GM12878 (cell line): ENCODE measurements around the gene GALNT16. TPM values are rescaled to one million over a fixed set of nuclear protein-coding genes. Genes with fewer than 3 reads are reported as not detected.

Source experiments
- ATAC-seq: fragments of 200-7000 bp; cut with Tn5 transposase; 3 replicates; pipeline ENCODE4 v1.9.1; 2020; ENCODE audit warnings: mild to moderate bottlenecking, moderate library complexity
- BruUV-seq: library from RNA; stranded (reverse); fragments of 400-500 nt; replicated peaks from 2 replicates; lab custom pipeline; 2021; lab: Mats Ljungman, UMichigan
- CTCF ChIA-PET: fragments of 300-600 bp; sonication (Branson Sonifier 250); formaldehyde crosslinking; extraction: SDS; loops from one replicate; lab custom pipeline; 2021; ENCODE audit warnings: inconsistent platforms; lab: Yijun Ruan, JAX
- POLR2A ChIA-PET: fragments of 350-600 bp; formaldehyde crosslinking; extraction: SDS; loops from one replicate; lab custom pipeline; 2021; ENCODE audit warnings: inconsistent platforms; lab: Charles Lee
- RAD21 ChIA-PET: fragments of 300-600 bp; sonication (Branson Sonifier 250); formaldehyde crosslinking; loops from one replicate; lab custom pipeline; 2023; ENCODE audit warnings: antibody characterized with exemption; ENCODE audit not compliant: unreplicated experiment; lab: Charles Lee
- SMC1A ChIA-PET: fragments of 300-600 bp; sonication (Branson Sonifier 250); formaldehyde crosslinking; loops from one replicate; lab custom pipeline; 2023; ENCODE audit not compliant: unreplicated experiment, uncharacterized antibody; lab: Charles Lee
- DNase-seq: peaks from one replicate; pipeline ENCODE4 v3.0.0-alpha.2; 2011; ENCODE audit warnings: low read depth, low spot score
- FAIRE-seq: peaks from 3 replicates; lab custom pipeline; 2011; peaks lifted over from hg19 to GRCh38; lab: Jason Lieb, UNC
- H2AFZ ChIP-seq: 2 replicates; pipeline ENCODE4 v1.6.0; 2011; ENCODE audit warnings: low read depth, low read length, control low read depth; ENCODE audit not compliant: control insufficient read depth
- H3K27ac ChIP-seq: 2 replicates; pipeline ENCODE4 v1.5.1; 2011; ENCODE audit warnings: control low read depth; ENCODE audit not compliant: control insufficient read depth, insufficient read depth
- H3K27me3 ChIP-seq, 2 experiments: replicated peaks in 1 of 2; 2 replicates each; pipeline versions ENCODE4 v1.6.0 to v1.6.1; 2011; ENCODE audit warnings: low read length in 1 of 2; ENCODE audit not compliant: control insufficient read depth in 2 of 2, insufficient read depth in 2 of 2
- H3K36me3 ChIP-seq, 2 experiments: 2 replicates each; pipeline ENCODE4 v1.5.1; 2011; ENCODE audit warnings: low read length in 1 of 2; ENCODE audit not compliant: control insufficient read depth in 2 of 2, insufficient read depth in 2 of 2
- H3K4me1 ChIP-seq: 2 replicates; pipeline ENCODE4 v1.6.1; 2011; ENCODE audit warnings: mild to moderate bottlenecking, low read length, moderate library complexity, mixed read lengths; ENCODE audit not compliant: control insufficient read depth, insufficient read depth
- H3K4me2 ChIP-seq: 2 replicates; pipeline ENCODE4 v1.6.0; 2011; ENCODE audit warnings: control low read depth; ENCODE audit not compliant: control insufficient read depth, insufficient read depth
- H3K4me3 ChIP-seq: fragments of 200-600 bp; sonication (generic); 2 replicates; pipeline ENCODE4 v1.5.1; 2016
- H3K79me2 ChIP-seq: 2 replicates; pipeline ENCODE4 v1.6.0; 2011; ENCODE audit warnings: low read length; ENCODE audit not compliant: control insufficient read depth, insufficient read depth
- H3K9ac ChIP-seq: 2 replicates; pipeline ENCODE4 v1.8.0; 2011; ENCODE audit warnings: low read length, control low read depth, mixed read lengths; ENCODE audit not compliant: control insufficient read depth, insufficient read depth
- H3K9me3 ChIP-seq: replicated peaks from 3 replicates; pipeline ENCODE4 v1.5.1; 2011; ENCODE audit warnings: mild to moderate bottlenecking, low read length; ENCODE audit not compliant: control insufficient read depth, insufficient read depth
- H4K20me1 ChIP-seq: 2 replicates; pipeline ENCODE4 v1.6.0; 2011; ENCODE audit not compliant: control insufficient read depth, insufficient read depth
- BHLHE40 ChIP-seq, 2 experiments: fragments of 450-650 bp in 1 of 2; IDR thresholded peaks; 2 replicates each; pipeline ENCODE4 v1.6.1; 2011 to 2017; ENCODE audit warnings: low read depth in 2 of 2, borderline replicate concordance in 1 of 2, improper control_type of control experiment in 1 of 2, low read length in 1 of 2, mild to moderate bottlenecking in 1 of 2
- CHD4 ChIP-seq: fragments of 200-600 bp; sonication (generic); IDR thresholded peaks from 2 replicates; pipeline ENCODE4 v1.6.1; 2016; ENCODE audit warnings: mild to moderate bottlenecking
- EED ChIP-seq: sonication (generic); IDR thresholded peaks from 2 replicates; pipeline ENCODE4 v1.6.1; 2016; ENCODE audit warnings: antibody characterized with exemption, low read depth
- EP300 ChIP-seq, 2 experiments: fragments of 150-350 bp in 1 of 2; IDR thresholded peaks; 2 replicates each; pipeline ENCODE4 v1.6.1; 2011 to 2012; ENCODE audit warnings: low read depth in 2 of 2, low read length in 2 of 2, borderline replicate concordance in 1 of 2, improper control_type of control experiment in 1 of 2, inconsistent platforms in 1 of 2; ENCODE audit not compliant: control insufficient read depth in 1 of 2
- HDGF ChIP-seq: fragments of 450-650 bp; IDR thresholded peaks from 2 replicates; pipeline ENCODE4 v1.6.1; 2016; ENCODE audit warnings: antibody characterized with exemption
- MEF2B ChIP-seq: fragments of 450-650 bp; IDR thresholded peaks from 2 replicates; pipeline ENCODE4 v1.6.1; 2018; ENCODE audit warnings: mild to moderate bottlenecking, moderate library complexity; ENCODE audit not compliant: partially characterized antibody, poor library complexity, severe bottlenecking
- NFYA ChIP-seq: IDR thresholded peaks from 2 replicates; pipeline ENCODE4 v1.6.1; 2011; ENCODE audit warnings: low read depth, mild to moderate bottlenecking, low read length, improper control_type of control experiment, borderline replicate concordance
- NFYB ChIP-seq: IDR thresholded peaks from 2 replicates; pipeline ENCODE4 v1.6.1; 2011; ENCODE audit warnings: low read depth, mild to moderate bottlenecking, low read length, improper control_type of control experiment, moderate library complexity; ENCODE audit not compliant: insufficient read depth
- PAX8 ChIP-seq: fragments of 450-650 bp; IDR thresholded peaks from 2 replicates; pipeline ENCODE4 v1.6.1; 2017; ENCODE audit warnings: mild to moderate bottlenecking, moderate library complexity
- PML ChIP-seq: IDR thresholded peaks from 2 replicates; pipeline ENCODE4 v1.6.1; 2012; ENCODE audit warnings: low read length, inconsistent platforms
- SUZ12 ChIP-seq: fragments of 200-600 bp; sonication (generic); IDR thresholded peaks from one replicate; pipeline ENCODE4 v1.6.1; 2018; ENCODE audit warnings: antibody characterized with exemption, mild to moderate bottlenecking; ENCODE audit not compliant: unreplicated experiment
- TAF1 ChIP-seq: IDR thresholded peaks from 2 replicates; pipeline ENCODE4 v1.6.1; 2011; ENCODE audit warnings: mild to moderate bottlenecking, low read depth, low read length, borderline replicate concordance
- WGBS: methylation state at CpG from one replicate; pipeline ENCODE4 v1.1.6; 2016; ENCODE audit warnings: low lambda C conversion rate; ENCODE audit not compliant: insufficient replicate concordance, insufficient coverage; ENCODE audit errors: missing lambda C conversion rate; 5-methylcytosine and 5-hydroxymethylcytosine counted together
- in situ Hi-C: fragments of 300-500 bp; cut with MboI; formaldehyde crosslinking; loops from 9 replicates; pipeline ENCODE4 v1.14.3; 2018; ENCODE audit warnings: mixed read lengths
- intact Hi-C: fragments of 100-400 bp; cut with micrococcal nuclease; formaldehyde crosslinking; loops from one replicate; pipeline ENCODE4 v1.14.2; 2022; ENCODE audit not compliant: unreplicated experiment
- polyA plus RNA-seq, 11 experiments: library from polyadenylated mRNA; depleted of rRNA in 4 of 11; unstranded in 6 of 11; stranded (reverse) in 5 of 11; fragments of >200 nt; fragmentation: Nextera tagmentation in 4 of 11; fragmentation: Illumina TruSeq in 1 of 11; extraction: Ambion mirVana in 4 of 11; extraction: Trizol in 1 of 11; gene quantifications; 1 replicate in 1 of 11; 2 replicates in 10 of 11; pipeline versions ENCODE4 v1.2.1 to v1.2.3, GENCODE V29; 2011 to 2016; ENCODE audit warnings: inconsistent platforms in 2 of 11, missing spikeins in 2 of 11, low read depth in 1 of 11
- total RNA-seq, 4 experiments: library from RNA; depleted of rRNA in 3 of 4; stranded (reverse); fragments of >200 nt in 3 of 4; fragmentation: Illumina TruSeq in 1 of 4; extraction: Trizol in 1 of 4; gene quantifications; 2 replicates each; pipeline versions ENCODE4 v1.2.1 to v1.2.3, GENCODE V29; 2013 to 2021
- TF ChIP-seq, protein P1 (sequence below): fragments of 450-650 bp; IDR thresholded peaks from 2 replicates; pipeline ENCODE4 v1.6.1; 2016; ENCODE audit warnings: mild to moderate bottlenecking, moderate library complexity, borderline replicate concordance

GALNT16 gene
- total and polyA plus RNA-seq, 10 of the 15 experiments (the other 5 are each of a cell fraction or from before 2014, with no cell fraction given), result under 0.01 to 0.08 (median 0.03) TPM; not detected in 3

DNA sequence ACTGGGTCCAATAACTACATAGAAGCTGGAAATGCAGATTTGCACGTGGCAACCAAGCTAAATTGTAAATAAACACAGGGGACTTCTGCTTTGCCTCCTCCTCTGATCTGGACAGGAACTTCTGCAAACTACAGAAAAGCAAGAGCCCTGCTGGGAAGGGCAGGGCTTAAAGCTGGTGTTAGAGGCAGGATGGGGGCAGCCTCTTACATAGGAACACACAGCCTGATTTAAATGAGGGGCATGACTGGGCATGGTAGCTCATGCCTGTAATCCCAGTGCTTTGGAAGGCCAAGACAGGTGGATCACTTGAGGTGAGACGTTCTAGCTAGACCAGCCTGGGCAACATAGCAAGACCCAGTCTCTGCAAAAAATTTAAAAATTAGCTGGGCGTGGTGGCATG is 91.4 kb downstream of the GALNT16 start:
- ATAC-seq, result no peak
- POLR2A ChIA-PET, result interaction anchor here (0.6 to 9.1 kb wide), 4 partner anchors 9 to 49 kb away, joined by 5 to 100 read pairs (median 6); partner anchors contain the start of genes ERH and SLC39A9

DNA sequence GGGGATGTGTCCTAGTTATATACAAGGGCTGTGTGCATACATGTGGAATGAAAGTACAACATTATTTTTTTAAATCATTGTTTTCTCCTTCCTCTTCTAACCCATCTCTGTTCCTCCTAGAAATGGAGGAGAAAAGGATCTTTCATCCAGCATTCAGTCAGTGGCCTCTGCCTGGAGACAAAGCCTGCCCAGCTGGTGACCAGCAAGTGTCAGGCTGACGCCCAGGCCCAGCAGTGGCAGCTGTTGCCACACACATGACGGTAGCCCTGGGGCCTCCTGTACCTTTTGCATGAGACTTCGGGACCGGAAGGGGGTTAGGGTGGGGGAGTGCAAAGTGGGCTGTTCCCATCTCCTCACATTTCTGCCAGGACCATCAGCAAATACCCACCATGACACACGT is 92.0 kb downstream of the GALNT16 start:
- BruUV-seq, result no TSS peak
- intact Hi-C loops, result no loop called here
- TF ChIP-seq SUZ12 (no peak), TAF1 (no peak), HDGF (no peak), PML (no peak), CHD4 (no peak), NFYB (no peak), EP300 (IDR thresholded peaks at IDR 0.05; ENCODE audit: borderline replicate concordance in 1 of 2, control insufficient read depth in 1 of 2, low read depth in 2 of 2, low read length in 2 of 2) (no peak), EED (no peak)
- TF ChIP-seq, protein P1, sequence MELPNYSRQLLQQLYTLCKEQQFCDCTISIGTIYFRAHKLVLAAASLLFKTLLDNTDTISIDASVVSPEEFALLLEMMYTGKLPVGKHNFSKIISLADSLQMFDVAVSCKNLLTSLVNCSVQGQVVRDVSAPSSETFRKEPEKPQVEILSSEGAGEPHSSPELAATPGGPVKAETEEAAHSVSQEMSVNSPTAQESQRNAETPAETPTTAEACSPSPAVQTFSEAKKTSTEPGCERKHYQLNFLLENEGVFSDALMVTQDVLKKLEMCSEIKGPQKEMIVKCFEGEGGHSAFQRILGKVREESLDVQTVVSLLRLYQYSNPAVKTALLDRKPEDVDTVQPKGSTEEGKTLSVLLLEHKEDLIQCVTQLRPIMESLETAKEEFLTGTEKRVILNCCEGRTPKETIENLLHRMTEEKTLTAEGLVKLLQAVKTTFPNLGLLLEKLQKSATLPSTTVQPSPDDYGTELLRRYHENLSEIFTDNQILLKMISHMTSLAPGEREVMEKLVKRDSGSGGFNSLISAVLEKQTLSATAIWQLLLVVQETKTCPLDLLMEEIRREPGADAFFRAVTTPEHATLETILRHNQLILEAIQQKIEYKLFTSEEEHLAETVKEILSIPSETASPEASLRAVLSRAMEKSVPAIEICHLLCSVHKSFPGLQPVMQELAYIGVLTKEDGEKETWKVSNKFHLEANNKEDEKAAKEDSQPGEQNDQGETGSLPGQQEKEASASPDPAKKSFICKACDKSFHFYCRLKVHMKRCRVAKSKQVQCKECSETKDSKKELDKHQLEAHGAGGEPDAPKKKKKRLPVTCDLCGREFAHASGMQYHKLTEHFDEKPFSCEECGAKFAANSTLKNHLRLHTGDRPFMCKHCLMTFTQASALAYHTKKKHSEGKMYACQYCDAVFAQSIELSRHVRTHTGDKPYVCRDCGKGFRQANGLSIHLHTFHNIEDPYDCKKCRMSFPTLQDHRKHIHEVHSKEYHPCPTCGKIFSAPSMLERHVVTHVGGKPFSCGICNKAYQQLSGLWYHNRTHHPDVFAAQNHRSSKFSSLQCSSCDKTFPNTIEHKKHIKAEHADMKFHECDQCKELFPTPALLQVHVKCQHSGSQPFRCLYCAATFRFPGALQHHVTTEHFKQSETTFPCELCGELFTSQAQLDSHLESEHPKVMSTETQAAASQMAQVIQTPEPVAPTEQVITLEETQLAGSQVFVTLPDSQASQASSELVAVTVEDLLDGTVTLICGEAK, result no peak

More for the DNA sequence above, 91.4 kb downstream of the GALNT16 start:
- no peaks in the 10 kb centered on the region for H3K27me3 ChIP-seq
- H2AFZ ChIP-seq, result no peak overlapping the region
- WGBS, result 50% methylated on average over 3 of the region's 3 CpGs
- no peak overlapping the region for H3K27ac ChIP-seq
- no peaks in the 10 kb centered on the region for H3K36me3 ChIP-seq
- no peak overlapping the region for H3K4me2 ChIP-seq
- H3K9me3 ChIP-seq, result no peaks in the 10 kb centered on the region
- no peak for TF ChIP-seq MEF2B
- TF ChIP-seq NFYA, result no peak
- peak; percentile 15 to 41; a peak in 1 of 4 replicates for TF ChIP-seq BHLHE40 (IDR thresholded peaks at IDR 0.05; ENCODE audit: borderline replicate concordance in 1 of 2, low read depth in 2 of 2, low read length in 1 of 2)
- no peak for TF ChIP-seq PAX8
- FAIRE-seq (no peak), DNase-seq (no peak)
- CTCF ChIA-PET, result interaction anchor here (0.5 to 2.6 kb wide), 15 partner anchors 9 to 223 kb away, joined by 3 to 12 read pairs (median 4); partner anchors contain the start of gene CCDC177
- H3K4me3 ChIP-seq, result no peak overlapping the region
- BruUV-seq, result no TSS peak
- in situ Hi-C loops, result no loop called here
- RAD21 ChIA-PET, result interaction anchor here (1.0 to 2.0 kb wide), 8 partner anchors 9 to 112 kb away, joined by 3 to 13 read pairs (median 4); partner anchors contain the start of genes ERH and SLC39A9
- no peaks in the 10 kb centered on the region for H3K79me2 ChIP-seq
- peaks cover 42% of the 10 kb centered on the region for H3K4me1 ChIP-seq
- intact Hi-C loops, result no loop called here
- H3K9ac ChIP-seq, result no peak overlapping the region
- H4K20me1 ChIP-seq, result no peaks in the 10 kb centered on the region
- SMC1A ChIA-PET, result interaction anchor here (0.9 to 1.8 kb wide), 11 partner anchors 9 to 108 kb away, joined by 3 to 16 read pairs (median 4); partner anchors contain the start of genes ERH and SLC39A9

More for the DNA sequence above, 92.0 kb downstream of the GALNT16 start:
- Histone ChIP-seq H3K27ac (no peak overlapping the region), H3K36me3 (no peaks in the 10 kb centered on the region), H3K79me2 (no peaks in the 10 kb centered on the region), H3K27me3 (no peaks in the 10 kb centered on the region), H3K9me3 (no peaks in the 10 kb centered on the region), H4K20me1 (no peaks in the 10 kb centered on the region), H3K9ac (no peak overlapping the region), H2AFZ (no peak overlapping the region), H3K4me3 (no peak overlapping the region), H3K4me1 (peaks cover 42% of the 10 kb centered on the region), H3K4me2 (no peak overlapping the region)
- SMC1A ChIA-PET, result interaction anchor here (0.7 to 1.8 kb wide), 11 partner anchors 9 to 127 kb away, joined by 3 to 16 read pairs (median 4); partner anchors contain the start of genes ERH and SLC39A9
- RAD21 ChIA-PET, result interaction anchor here (1.0 to 2.0 kb wide), 7 partner anchors 9 to 112 kb away, joined by 3 to 13 read pairs (median 4); partner anchors contain the start of genes ERH and SLC39A9
- no peak for FAIRE-seq
- no peak for ATAC-seq
- CTCF ChIA-PET, result interaction anchor here (0.5 to 2.6 kb wide), 14 partner anchors 9 to 223 kb away, joined by 3 to 12 read pairs (median 4); partner anchors contain the start of gene CCDC177
- no peak for DNase-seq
- in situ Hi-C loops, result no loop called here
- POLR2A ChIA-PET, result interaction anchor here (1.3 to 9.1 kb wide), 3 partner anchors 10 to 44 kb away, joined by 5 to 100 read pairs (median 6); partner anchors contain the start of genes ERH and SLC39A9
- WGBS, result 87% methylated on average over 5 of the region's 5 CpGs
